Endothelial cell of umbilical vein (primary cell): ENCODE data around the gene ZNF77. TPM values are rescaled to one million over a fixed set of nuclear protein-coding genes. Genes with fewer than 3 reads are reported as not detected.

Source experiments
- BruUV-seq: library from RNA; stranded (reverse); fragments of 400-500 nt; replicated peaks from 2 replicates; lab custom pipeline; 2021; lab: Mats Ljungman, UMichigan
- CTCF ChIA-PET: fragments of 300-600, 350-600 bp; sonication (Branson Sonifier 250); formaldehyde crosslinking; loops from one replicate; lab custom pipeline; 2021; ENCODE audit warnings: antibody characterized with exemption, inconsistent platforms; lab: Charles Lee
- POLR2A ChIA-PET: fragments of 300-600, 350-600 bp; sonication (Branson Sonifier 250); formaldehyde crosslinking; loops from one replicate; lab custom pipeline; 2021; ENCODE audit warnings: antibody characterized with exemption, inconsistent platforms; lab: Charles Lee
- DNase-seq: peaks from one replicate; pipeline ENCODE4 v3.0.0-alpha.2; 2011; ENCODE audit warnings: low read depth, low spot score
- FAIRE-seq: peaks from 2 replicates; lab custom pipeline; 2011; peaks lifted over from hg19 to GRCh38; lab: Jason Lieb, UNC
- H2AFZ ChIP-seq: 2 replicates; pipeline ENCODE4 v1.6.0; 2012; ENCODE audit warnings: low read depth, low read length, control low read depth, inconsistent platforms
- H3K27ac ChIP-seq: 2 replicates; pipeline ENCODE4 v1.5.1; 2011; ENCODE audit warnings: low read depth, mild to moderate bottlenecking, control low read depth, low read length, moderate library complexity; ENCODE audit not compliant: insufficient read depth
- H3K27me3 ChIP-seq, 2 experiments: 2 replicates each; pipeline versions ENCODE4 v1.6.0 to v1.6.1; 2011; ENCODE audit warnings: low read length in 2 of 2, mixed read lengths in 1 of 2; ENCODE audit not compliant: control insufficient read depth in 2 of 2, insufficient read depth in 2 of 2
- H3K36me3 ChIP-seq, 2 experiments: 2 replicates in 1 of 2; 3 replicates in 1 of 2; pipeline ENCODE4 v1.5.1; 2011; ENCODE audit warnings: low read length in 2 of 2, mild to moderate bottlenecking in 1 of 2, moderate library complexity in 1 of 2; ENCODE audit not compliant: control insufficient read depth in 2 of 2, insufficient read depth in 2 of 2; ENCODE audit errors: extremely low read depth in 1 of 2
- H3K4me1 ChIP-seq: 3 replicates; pipeline ENCODE4 v1.5.1; 2011; ENCODE audit warnings: mild to moderate bottlenecking, low read length; ENCODE audit not compliant: control insufficient read depth, insufficient read depth; ENCODE audit errors: extremely low read depth
- H3K4me2 ChIP-seq: 2 replicates; pipeline ENCODE4 v1.6.1; 2011; ENCODE audit warnings: low read length, control low read depth, mixed read lengths; ENCODE audit not compliant: insufficient read depth
- H3K4me3 ChIP-seq, 3 experiments: fragments of 200-600 bp in 1 of 3; sonication (generic), shearing (Covaris generic) in 1 of 3; replicated peaks in 1 of 3; 2 replicates each; pipeline ENCODE4 v1.5.1; 2011 to 2016; ENCODE audit warnings: control low read depth in 3 of 3, low read length in 3 of 3, mild to moderate bottlenecking in 2 of 3, inconsistent platforms in 1 of 3, low read depth in 1 of 3, moderate library complexity in 1 of 3; ENCODE audit not compliant: insufficient read depth in 1 of 3
- H3K79me2 ChIP-seq: 2 replicates; pipeline ENCODE4 v1.6.0; 2012; ENCODE audit warnings: low read length, inconsistent platforms; ENCODE audit not compliant: control insufficient read depth, insufficient read depth
- H3K9ac ChIP-seq: replicated peaks from 2 replicates; pipeline ENCODE3; 2011; ENCODE audit warnings: low read length, control low read depth; ENCODE audit not compliant: insufficient read depth; ENCODE audit errors: extremely low read depth
- H3K9me1 ChIP-seq: replicated peaks from 3 replicates; pipeline ENCODE4 v1.6.0; 2011; ENCODE audit warnings: mild to moderate bottlenecking, low read length; ENCODE audit not compliant: control insufficient read depth, insufficient read depth; ENCODE audit errors: extremely low read depth
- H3K9me3 ChIP-seq: replicated peaks from 2 replicates; pipeline ENCODE4 v1.5.1; 2012; ENCODE audit warnings: low read length, inconsistent platforms; ENCODE audit not compliant: control insufficient read depth, insufficient read depth
- H4K20me1 ChIP-seq: replicated peaks from 2 replicates; pipeline ENCODE3; 2011; ENCODE audit warnings: mild to moderate bottlenecking, low read length; ENCODE audit not compliant: control insufficient read depth, insufficient read depth; ENCODE audit errors: extremely low read depth
- CTCF ChIP-seq, 2 donors: IDR thresholded peaks; 1 replicate in 1 of 2; 2 replicates in 1 of 2; pipeline ENCODE4 v1.5.1; 2011; ENCODE audit warnings: low read length in 2 of 2, mild to moderate bottlenecking in 2 of 2, moderate library complexity in 2 of 2, control low read depth in 1 of 2, inconsistent platforms in 1 of 2, low read depth in 1 of 2; ENCODE audit not compliant: insufficient read depth in 1 of 2; ENCODE audit errors: extremely low read depth in 1 of 2
- EZH2 ChIP-seq: IDR thresholded peaks from 2 replicates; pipeline ENCODE4 v1.6.1; 2012; ENCODE audit warnings: borderline replicate concordance, low read depth, mild to moderate bottlenecking, moderate library complexity, low read length, inconsistent platforms; ENCODE audit not compliant: severe bottlenecking
- FOS ChIP-seq: IDR thresholded peaks from 2 replicates; pipeline ENCODE4 v1.6.1; 2011; ENCODE audit warnings: mild to moderate bottlenecking, low read length, moderate library complexity, borderline replicate concordance; ENCODE audit not compliant: insufficient read depth
- GATA2 ChIP-seq: IDR thresholded peaks from 2 replicates; pipeline ENCODE4 v1.7.0; 2011; ENCODE audit warnings: low read depth, mild to moderate bottlenecking, moderate library complexity, mixed read lengths, low read length; ENCODE audit not compliant: insufficient read length, insufficient read depth
- JUN ChIP-seq: IDR thresholded peaks from 2 replicates; pipeline ENCODE4 v1.6.1; 2011; ENCODE audit warnings: borderline replicate concordance, low read depth; ENCODE audit not compliant: insufficient read length, insufficient read depth
- MAX ChIP-seq: IDR thresholded peaks from 2 replicates; pipeline ENCODE4 v1.6.1; 2011; ENCODE audit not compliant: insufficient read depth, insufficient read length
- MYC ChIP-seq: IDR thresholded peaks from one replicate; pipeline ENCODE4 v1.6.1; 2011; ENCODE audit warnings: mild to moderate bottlenecking, low read depth, low read length
- POLR2A ChIP-seq: IDR thresholded peaks from 2 replicates; pipeline ENCODE4 v1.6.1; 2012; ENCODE audit warnings: low read depth, mild to moderate bottlenecking, control low read depth, low read length
- POLR2AphosphoS5 ChIP-seq: IDR thresholded peaks from 2 replicates; pipeline ENCODE4 v1.6.1; 2012; ENCODE audit warnings: low read depth, mild to moderate bottlenecking, control low read depth, low read length, moderate library complexity; ENCODE audit not compliant: insufficient read depth
- dilution Hi-C: fragments of 300-500 bp; cut with MboI; formaldehyde crosslinking; loops from one replicate; pipeline ENCODE4 v1.15.0; 2019; ENCODE audit warnings: low sequenced_read_pairs; ENCODE audit not compliant: extremely low pct_ligation_motif_present
- intact Hi-C: fragments of 100-400 bp; cut with micrococcal nuclease; formaldehyde crosslinking; loops from one replicate; pipeline ENCODE4 v1.10.0; 2022
- polyA plus RNA-seq, 4 experiments: library from polyadenylated mRNA; depleted of rRNA in 3 of 4; stranded (reverse) in 3 of 4; unstranded in 1 of 4; fragments of >200 nt; gene quantifications; 2 replicates each; pipeline versions ENCODE4 v1.2.1 to v1.2.3, GENCODE V29; 2011 to 2012; ENCODE audit warnings: missing spikeins in 1 of 4
- total RNA-seq: library from RNA; stranded (reverse); gene quantifications from 2 replicates; pipeline ENCODE4 v1.2.3, GENCODE V29; 2021

Gene ZNF77
- total and polyA plus RNA-seq, 2 donors (not counting 3 experiments of a cell fraction or from before 2014, with no cell fraction given): 5.9 to 10.2 TPM

- TF ChIP-seq GATA2: no peak
- TF ChIP-seq POLR2AphosphoS5: peak; percentile 20
- TF ChIP-seq JUN: peak; percentile 2
- H4K20me1 ChIP-seq: no peaks in the 10 kb centered on the region
- H2AFZ ChIP-seq: peak overlapping the region; percentile 82
- ChIA-PET POLR2A (interaction anchor here (0.5 kb wide), 1 partner anchor 13 kb away, joined by 6 read pairs; no protein-coding TSS in a partner anchor), CTCF (interaction anchor here (1.3 to 1.6 kb wide), 3 partner anchors 30 to 121 kb away, joined by 3 to 7 read pairs (median 6); no protein-coding TSS in a partner anchor)
- intact Hi-C loops: loop anchor here (1.0 to 2.0 kb wide), 3 partner anchors 11 to 52 kb away; no protein-coding TSS in a partner anchor
- H3K4me1 ChIP-seq: peaks cover 19% of the 10 kb centered on the region
- no peaks in the 10 kb centered on the region for H3K9me1 ChIP-seq
- peak overlapping the region; percentile 36 for H3K9ac ChIP-seq
- no peak overlapping the region for H3K4me2 ChIP-seq
- H3K9me3 ChIP-seq: no peaks in the 10 kb centered on the region
- H3K27me3 ChIP-seq: no peaks in the 10 kb centered on the region
- no TSS peak for BruUV-seq
- DNase-seq (peak; percentile 93), FAIRE-seq (peak; percentile 90)
- dilution Hi-C loops: no loop called here
- H3K79me2 ChIP-seq: no peaks in the 10 kb centered on the region
- H3K27ac ChIP-seq: peak overlapping the region; percentile 70
- no peak overlapping the region for H3K4me3 ChIP-seq
- no peaks in the 10 kb centered on the region for H3K36me3 ChIP-seq
Measured at GRCh38 chr19:2982983-2983350, 38.2 kb upstream of the ZNF77 start.

GRCh38 chr19:2982561-2982960 is 37.8 kb upstream of the ZNF77 start:
- Histone ChIP-seq H3K9me1 (no peaks in the 10 kb centered on the region), H3K27me3 (no peaks in the 10 kb centered on the region), H4K20me1 (no peaks in the 10 kb centered on the region), H2AFZ (peak overlapping the region; percentile 26), H3K4me2 (no peak overlapping the region), H3K9me3 (no peaks in the 10 kb centered on the region), H3K4me3 (no peak overlapping the region), H3K27ac (peak overlapping the region; percentile 70), H3K4me1 (peaks cover 23% of the 10 kb centered on the region), H3K79me2 (no peaks in the 10 kb centered on the region), H3K36me3 (no peaks in the 10 kb centered on the region), H3K9ac (no peak overlapping the region)
- ChIA-PET CTCF (interaction anchor here (1.5 kb wide), 1 partner anchor 53 kb away, joined by 6 read pairs; no protein-coding TSS in a partner anchor), POLR2A (interaction anchor here (0.5 kb wide), 1 partner anchor 12 kb away, joined by 6 read pairs; no protein-coding TSS in a partner anchor)
- no peak for TF ChIP-seq JUN
- TF ChIP-seq GATA2: no peak
- TF ChIP-seq POLR2AphosphoS5: no peak
- TF ChIP-seq MAX: no peak
- no peak for TF ChIP-seq MYC
- no peak for TF ChIP-seq CTCF (IDR thresholded peaks at IDR 0.05; ENCODE audit: extremely low read depth in 1 of 2, insufficient read depth in 1 of 2, low read depth in 1 of 2, low read length in 2 of 2)
- no peak for TF ChIP-seq EZH2
- TF ChIP-seq POLR2A: no peak
- no peak for TF ChIP-seq FOS
- intact Hi-C loops (loop anchor here (2.0 kb wide), 1 partner anchor 14 kb away; no protein-coding TSS in a partner anchor), dilution Hi-C loops (no loop called here)
- no TSS peak for BruUV-seq
- FAIRE-seq: peak; percentile 53
- no peak for DNase-seq
